GM12878 (cell line): Measurements from ENCODE around the gene GPR158. TPM values are rescaled to one million over a fixed set of nuclear protein-coding genes. Genes with fewer than 3 reads are reported as not detected.

Experiments
- ATAC-seq: fragments of 200-7000 bp; cut with Tn5 transposase; 3 replicates; pipeline ENCODE4 v1.9.1; 2020; ENCODE audit warnings: mild to moderate bottlenecking, moderate library complexity
- BruUV-seq: library from RNA; stranded (reverse); fragments of 400-500 nt; replicated peaks from 2 replicates; lab custom pipeline; 2021; lab: Mats Ljungman, UMichigan
- CTCF ChIA-PET: fragments of 300-600 bp; sonication (Branson Sonifier 250); formaldehyde crosslinking; extraction: SDS; loops from one replicate; lab custom pipeline; 2021; ENCODE audit warnings: inconsistent platforms; lab: Yijun Ruan, JAX
- POLR2A ChIA-PET: fragments of 350-600 bp; formaldehyde crosslinking; extraction: SDS; loops from one replicate; lab custom pipeline; 2021; ENCODE audit warnings: inconsistent platforms; lab: Charles Lee
- RAD21 ChIA-PET: fragments of 300-600 bp; sonication (Branson Sonifier 250); formaldehyde crosslinking; loops from one replicate; lab custom pipeline; 2023; ENCODE audit warnings: antibody characterized with exemption; ENCODE audit not compliant: unreplicated experiment; lab: Charles Lee
- SMC1A ChIA-PET: fragments of 300-600 bp; sonication (Branson Sonifier 250); formaldehyde crosslinking; loops from one replicate; lab custom pipeline; 2023; ENCODE audit not compliant: unreplicated experiment, uncharacterized antibody; lab: Charles Lee
- DNase-seq: peaks from one replicate; pipeline ENCODE4 v3.0.0-alpha.2; 2011; ENCODE audit warnings: low read depth, low spot score
- FAIRE-seq: peaks from 3 replicates; lab custom pipeline; 2011; peaks lifted over from hg19 to GRCh38; lab: Jason Lieb, UNC
- H2AFZ ChIP-seq: 2 replicates; pipeline ENCODE4 v1.6.0; 2011; ENCODE audit warnings: low read depth, low read length, control low read depth; ENCODE audit not compliant: control insufficient read depth
- H3K27ac ChIP-seq: 2 replicates; pipeline ENCODE4 v1.5.1; 2011; ENCODE audit warnings: control low read depth; ENCODE audit not compliant: control insufficient read depth, insufficient read depth
- H3K27me3 ChIP-seq, 2 experiments: replicated peaks in 1 of 2; 2 replicates each; pipeline versions ENCODE4 v1.6.0 to v1.6.1; 2011; ENCODE audit warnings: low read length in 1 of 2; ENCODE audit not compliant: control insufficient read depth in 2 of 2, insufficient read depth in 2 of 2
- H3K36me3 ChIP-seq, 2 experiments: 2 replicates each; pipeline ENCODE4 v1.5.1; 2011; ENCODE audit warnings: low read length in 1 of 2; ENCODE audit not compliant: control insufficient read depth in 2 of 2, insufficient read depth in 2 of 2
- H3K4me1 ChIP-seq: 2 replicates; pipeline ENCODE4 v1.6.1; 2011; ENCODE audit warnings: mild to moderate bottlenecking, low read length, moderate library complexity, mixed read lengths; ENCODE audit not compliant: control insufficient read depth, insufficient read depth
- H3K4me2 ChIP-seq: 2 replicates; pipeline ENCODE4 v1.6.0; 2011; ENCODE audit warnings: control low read depth; ENCODE audit not compliant: control insufficient read depth, insufficient read depth
- H3K4me3 ChIP-seq: fragments of 200-600 bp; sonication (generic); 2 replicates; pipeline ENCODE4 v1.5.1; 2016
- H3K79me2 ChIP-seq: 2 replicates; pipeline ENCODE4 v1.6.0; 2011; ENCODE audit warnings: low read length; ENCODE audit not compliant: control insufficient read depth, insufficient read depth
- H3K9ac ChIP-seq: 2 replicates; pipeline ENCODE4 v1.8.0; 2011; ENCODE audit warnings: low read length, control low read depth, mixed read lengths; ENCODE audit not compliant: control insufficient read depth, insufficient read depth
- H3K9me3 ChIP-seq: replicated peaks from 3 replicates; pipeline ENCODE4 v1.5.1; 2011; ENCODE audit warnings: mild to moderate bottlenecking, low read length; ENCODE audit not compliant: control insufficient read depth, insufficient read depth
- H4K20me1 ChIP-seq: 2 replicates; pipeline ENCODE4 v1.6.0; 2011; ENCODE audit not compliant: control insufficient read depth, insufficient read depth
- CBX3 ChIP-seq: fragments of 200-600 bp; sonication (generic); IDR thresholded peaks from 2 replicates; pipeline ENCODE4 v1.6.1; 2016; ENCODE audit warnings: low read depth, borderline replicate concordance
- NBN ChIP-seq: fragments of 450-650 bp; IDR thresholded peaks from 2 replicates; pipeline ENCODE4 v1.6.1; 2016
- NFYA ChIP-seq: IDR thresholded peaks from 2 replicates; pipeline ENCODE4 v1.6.1; 2011; ENCODE audit warnings: low read depth, mild to moderate bottlenecking, low read length, improper control_type of control experiment, borderline replicate concordance
- STAT3 ChIP-seq: IDR thresholded peaks from 2 replicates; pipeline ENCODE4 v1.6.1; 2011; ENCODE audit warnings: low read depth, low read length, improper control_type of control experiment
- TAF1 ChIP-seq: IDR thresholded peaks from 2 replicates; pipeline ENCODE4 v1.6.1; 2011; ENCODE audit warnings: mild to moderate bottlenecking, low read depth, low read length, borderline replicate concordance
- ZBTB4 ChIP-seq: fragments of 450-650 bp; formaldehyde crosslinking; IDR thresholded peaks from 2 replicates; pipeline ENCODE4 v1.4.0; 2022; ENCODE audit warnings: mild to moderate bottlenecking, moderate library complexity
- ZNF622 ChIP-seq: fragments of 450-650 bp; IDR thresholded peaks from 2 replicates; pipeline ENCODE4 v1.6.1; 2017; ENCODE audit warnings: mild to moderate bottlenecking, inconsistent platforms
- ZSCAN29 ChIP-seq: fragments of 450-650 bp; IDR thresholded peaks from 2 replicates; pipeline ENCODE4 v1.6.1; 2017; ENCODE audit warnings: mild to moderate bottlenecking, moderate library complexity
- WGBS: methylation state at CpG from one replicate; pipeline ENCODE4 v1.1.6; 2016; ENCODE audit warnings: low lambda C conversion rate; ENCODE audit not compliant: insufficient replicate concordance, insufficient coverage; ENCODE audit errors: missing lambda C conversion rate; 5-methylcytosine and 5-hydroxymethylcytosine counted together
- in situ Hi-C: fragments of 300-500 bp; cut with MboI; formaldehyde crosslinking; loops from 9 replicates; pipeline ENCODE4 v1.14.3; 2018; ENCODE audit warnings: mixed read lengths
- intact Hi-C: fragments of 100-400 bp; cut with micrococcal nuclease; formaldehyde crosslinking; loops from one replicate; pipeline ENCODE4 v1.14.2; 2022; ENCODE audit not compliant: unreplicated experiment
- polyA plus RNA-seq, 11 experiments: library from polyadenylated mRNA; depleted of rRNA in 4 of 11; unstranded in 6 of 11; stranded (reverse) in 5 of 11; fragments of >200 nt; fragmentation: Nextera tagmentation in 4 of 11; fragmentation: Illumina TruSeq in 1 of 11; extraction: Ambion mirVana in 4 of 11; extraction: Trizol in 1 of 11; gene quantifications; 1 replicate in 1 of 11; 2 replicates in 10 of 11; pipeline versions ENCODE4 v1.2.1 to v1.2.3, GENCODE V29; 2011 to 2016; ENCODE audit warnings: inconsistent platforms in 2 of 11, missing spikeins in 2 of 11, low read depth in 1 of 11
- total RNA-seq, 4 experiments: library from RNA; depleted of rRNA in 3 of 4; stranded (reverse); fragments of >200 nt in 3 of 4; fragmentation: Illumina TruSeq in 1 of 4; extraction: Trizol in 1 of 4; gene quantifications; 2 replicates each; pipeline versions ENCODE4 v1.2.1 to v1.2.3, GENCODE V29; 2013 to 2021
- TF ChIP-seq, protein P1 (sequence below): fragments of 450-650 bp; IDR thresholded peaks from 2 replicates; pipeline ENCODE4 v1.6.1; 2017; ENCODE audit warnings: mild to moderate bottlenecking, low read depth, inconsistent platforms; ENCODE audit not compliant: poor library complexity, severe bottlenecking

GPR158 gene
- total and polyA plus RNA-seq, 10 of the 15 experiments (the other 5 are each of a cell fraction or from before 2014, with no cell fraction given) = not detected

DNA sequence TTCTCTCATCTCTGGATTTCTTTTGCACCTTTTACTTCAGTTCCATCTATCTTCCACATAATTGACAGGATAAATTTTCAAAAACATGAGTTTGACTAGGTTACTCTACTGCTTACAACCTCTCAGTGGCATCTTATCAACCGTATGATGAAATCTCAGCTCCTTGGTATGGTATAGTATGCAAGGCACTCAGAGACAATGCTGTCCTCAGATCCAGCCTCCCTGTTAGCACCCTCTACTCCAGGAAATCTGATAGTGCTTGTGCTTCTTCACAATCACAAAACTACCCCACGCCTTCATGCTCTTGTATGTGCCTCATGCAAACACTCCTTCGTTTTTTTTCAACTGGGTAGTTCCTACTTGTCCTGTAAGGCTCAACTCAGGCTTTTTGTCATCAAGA lies 330.7 kb downstream of the GPR158 start:
- no peaks in the 10 kb centered on the region for H3K36me3 ChIP-seq
- no peak overlapping the region for H3K27ac ChIP-seq
- in situ Hi-C loops = no loop called here
- no peaks in the 10 kb centered on the region for H3K9me3 ChIP-seq
- ATAC-seq (no peak), DNase-seq (no peak), FAIRE-seq (no peak)
- TF ChIP-seq TAF1 = no peak
- TF ChIP-seq NFYA = no peak
- TF ChIP-seq, protein P1, sequence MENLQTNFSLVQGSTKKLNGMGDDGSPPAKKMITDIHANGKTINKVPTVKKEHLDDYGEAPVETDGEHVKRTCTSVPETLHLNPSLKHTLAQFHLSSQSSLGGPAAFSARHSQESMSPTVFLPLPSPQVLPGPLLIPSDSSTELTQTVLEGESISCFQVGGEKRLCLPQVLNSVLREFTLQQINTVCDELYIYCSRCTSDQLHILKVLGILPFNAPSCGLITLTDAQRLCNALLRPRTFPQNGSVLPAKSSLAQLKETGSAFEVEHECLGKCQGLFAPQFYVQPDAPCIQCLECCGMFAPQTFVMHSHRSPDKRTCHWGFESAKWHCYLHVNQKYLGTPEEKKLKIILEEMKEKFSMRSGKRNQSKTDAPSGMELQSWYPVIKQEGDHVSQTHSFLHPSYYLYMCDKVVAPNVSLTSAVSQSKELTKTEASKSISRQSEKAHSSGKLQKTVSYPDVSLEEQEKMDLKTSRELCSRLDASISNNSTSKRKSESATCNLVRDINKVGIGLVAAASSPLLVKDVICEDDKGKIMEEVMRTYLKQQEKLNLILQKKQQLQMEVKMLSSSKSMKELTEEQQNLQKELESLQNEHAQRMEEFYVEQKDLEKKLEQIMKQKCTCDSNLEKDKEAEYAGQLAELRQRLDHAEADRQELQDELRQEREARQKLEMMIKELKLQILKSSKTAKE = no peak
- 4% methylated on average over 3 of the region's 3 CpGs for whole genome bisulfite sequencing
- intact Hi-C loops = no loop called here
- CTCF ChIA-PET = no interaction called here
- no TSS peak for BruUV-seq
- H3K4me1 ChIP-seq = no peaks in the 10 kb centered on the region
- H3K79me2 ChIP-seq = no peaks in the 10 kb centered on the region
- SMC1A ChIA-PET = no interaction called here
- no peaks in the 10 kb centered on the region for H3K27me3 ChIP-seq
- POLR2A ChIA-PET = no interaction called here
- RAD21 ChIA-PET = no interaction called here
- no peaks in the 10 kb centered on the region for H4K20me1 ChIP-seq
- no peak overlapping the region for H2AFZ ChIP-seq
- H3K9ac ChIP-seq = no peak overlapping the region
- no peak overlapping the region for H3K4me2 ChIP-seq
- H3K4me3 ChIP-seq = no peak overlapping the region

DNA sequence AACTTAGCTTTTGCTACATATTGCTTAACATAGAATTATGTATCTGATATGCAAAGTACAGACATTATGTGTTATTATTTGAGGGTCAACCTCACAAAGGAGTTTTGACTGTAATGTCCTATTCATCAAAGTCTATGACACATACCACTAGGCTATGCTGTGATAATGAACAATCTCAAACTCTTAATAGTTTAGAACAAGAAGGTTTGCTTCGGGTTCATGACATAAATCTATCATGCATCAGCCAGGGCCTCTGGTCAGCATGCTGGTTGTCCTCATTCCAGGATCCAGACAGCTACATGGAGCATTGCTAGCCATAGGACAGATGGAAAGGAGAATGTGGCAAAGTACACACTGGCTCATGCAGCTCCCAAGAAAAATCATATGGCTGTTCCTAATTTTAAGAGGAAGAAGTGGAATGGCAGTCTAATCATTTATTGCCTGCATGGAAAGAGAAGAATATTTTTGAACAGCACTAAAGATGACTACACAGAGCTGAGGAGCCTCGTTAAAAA lies 332.1 kb downstream of the GPR158 start:
- FAIRE-seq (no peak), ATAC-seq (no peak)
- BruUV-seq = no TSS peak
- TF ChIP-seq STAT3 (no peak), ZSCAN29 (no peak), CBX3 (no peak), ZNF622 (no peak), NBN (no peak), ZBTB4 (CRISPR knock-in tag) (no peak)

More for the DNA sequence above, 332.1 kb downstream of the GPR158 start:
- ChIA-PET RAD21 (no interaction called here), SMC1A (no interaction called here), CTCF (no interaction called here), POLR2A (no interaction called here)
- 0% methylated on average over 2 of the region's 2 CpGs for WGBS
- no peak for DNase-seq
- Histone ChIP-seq H3K4me3 (no peak overlapping the region), H3K9me3 (no peaks in the 10 kb centered on the region), H3K4me2 (no peak overlapping the region), H3K9ac (no peak overlapping the region), H3K27me3 (no peaks in the 10 kb centered on the region), H3K4me1 (no peaks in the 10 kb centered on the region), H3K27ac (no peak overlapping the region), H3K36me3 (no peaks in the 10 kb centered on the region), H3K79me2 (no peaks in the 10 kb centered on the region), H4K20me1 (no peaks in the 10 kb centered on the region), H2AFZ (no peak overlapping the region)
- intact Hi-C loops (no loop called here), in situ Hi-C loops (no loop called here)
